Measurements from ENCODE around the gene STRADA. TPM values are rescaled to one million over a fixed set of nuclear protein-coding genes. Genes with fewer than 3 reads are reported as not detected.

The STRADA gene
- polyA plus RNA-seq, 3 donors: 12.5 to 51.9 (median 19.8) TPM

GRCh38 chr17:63685578-63685977 is 56.0 kb downstream of the STRADA start:
- H3K36me3 Mint-ChIP-seq: peaks cover 89 to 100% of the 10 kb centered on the region in 2 donors
- WGBS (ENCODE audit: insufficient coverage): no CpG with 5 or more reads among the region's 3 CpGs

GRCh38 chr17:63685041-63685440 is 56.6 kb downstream of the STRADA start:
- Histone ChIP-seq H3K27ac (ENCODE audit: low read depth in 1 of 2, low read length in 2 of 2) (no peak overlapping the region), H3K27me3 (ENCODE audit: control insufficient read depth in 2 of 2, insufficient read depth in 2 of 2, low read length in 2 of 2) (no peaks in the 10 kb centered on the region), H2AFZ (ENCODE audit: insufficient read depth, low read depth, low read length, poor library complexity, severe bottlenecking) (no peak overlapping the region), H3K4me1 (ENCODE audit: control insufficient read depth in 1 of 2, insufficient read depth in 2 of 2, low read length in 2 of 2) (peaks cover 0 to 13% of the 10 kb centered on the region in 2 donors), H4K20me1 (ENCODE audit: insufficient read depth, low read length) (peaks cover 100% of the 10 kb centered on the region), H3K9me3 (replicated peaks in 1 of 2; ENCODE audit: control insufficient read depth in 1 of 2, insufficient read depth in 1 of 2, low read length in 2 of 2) (no peaks in the 10 kb centered on the region), H3K4me3 (replicated peaks in 1 of 3; ENCODE audit: low read depth in 2 of 3, low read length in 3 of 3) (no peak overlapping the region), H3K36me3 (replicated peaks in 1 of 2; ENCODE audit: control insufficient read depth in 1 of 2, insufficient read depth in 2 of 2, low read length in 2 of 2) (peaks cover 92 to 99% of the 10 kb centered on the region in 2 donors), H3K9ac (ENCODE audit: insufficient read depth, low read length, poor library complexity, severe bottlenecking) (no peak overlapping the region), H3K4me2 (replicated peaks; ENCODE audit: extremely low read depth, low read length, poor library complexity, severe bottlenecking) (no peak overlapping the region), H3K79me2 (ENCODE audit: insufficient read depth, low read length) (peaks cover 17% of the 10 kb centered on the region)
- peaks cover 89 to 100% of the 10 kb centered on the region in 2 donors for H3K36me3 Mint-ChIP-seq
- peaks cover 18% of the 10 kb centered on the region for H3K4me1 Mint-ChIP-seq
- no peak for TF ChIP-seq CTCF (IDR thresholded peaks at IDR 0.05)
- intact Hi-C loops (cut with micrococcal nuclease): no loop called here
- peaks cover 0 to 3% (median 2%) of the 10 kb centered on the region in 3 donors for H3K27me3 Mint-ChIP-seq (ENCODE audit: low read depth in 3 of 3)
- 100% methylated on average over 1 of the region's 2 CpGs for WGBS (ENCODE audit: insufficient coverage)
- H3K9me3 Mint-ChIP-seq: peaks cover 0 to 3% (median 0%) of the 10 kb centered on the region in 7 donors
- H3K27ac Mint-ChIP-seq: peak overlapping the region in 1 of 7 donors; percentile 3
- no peak for DNase-seq
- H3K4me3 Mint-ChIP-seq: no peak overlapping the region

More at GRCh38 chr17:63685578-63685977, 56.0 kb downstream of the STRADA start:
- H3K9me3 Mint-ChIP-seq: peaks cover 0 to 3% (median 0%) of the 10 kb centered on the region in 7 donors
- intact Hi-C loops (cut with micrococcal nuclease): no loop called here
- no peak for DNase-seq
- peak overlapping the region in 3 of 7 donors; percentile 3 to 44 (median 12) for H3K27ac Mint-ChIP-seq
- Histone ChIP-seq H4K20me1 (ENCODE audit: insufficient read depth, low read length) (peaks cover 100% of the 10 kb centered on the region), H3K4me1 (ENCODE audit: control insufficient read depth in 1 of 2, insufficient read depth in 2 of 2, low read length in 2 of 2) (peaks cover 0 to 13% of the 10 kb centered on the region in 2 donors), H3K36me3 (replicated peaks in 1 of 2; ENCODE audit: control insufficient read depth in 1 of 2, insufficient read depth in 2 of 2, low read length in 2 of 2) (peaks cover 92 to 99% of the 10 kb centered on the region in 2 donors), H3K4me2 (replicated peaks; ENCODE audit: extremely low read depth, low read length, poor library complexity, severe bottlenecking) (no peak overlapping the region), H3K27me3 (ENCODE audit: control insufficient read depth in 2 of 2, insufficient read depth in 2 of 2, low read length in 2 of 2) (no peaks in the 10 kb centered on the region), H2AFZ (ENCODE audit: insufficient read depth, low read depth, low read length, poor library complexity, severe bottlenecking) (no peak overlapping the region), H3K9ac (ENCODE audit: insufficient read depth, low read length, poor library complexity, severe bottlenecking) (no peak overlapping the region), H3K79me2 (ENCODE audit: insufficient read depth, low read length) (peaks cover 13% of the 10 kb centered on the region), H3K4me3 (replicated peaks in 1 of 3; ENCODE audit: low read depth in 2 of 3, low read length in 3 of 3) (no peak overlapping the region), H3K27ac (ENCODE audit: low read depth in 1 of 2, low read length in 2 of 2) (no peak overlapping the region), H3K9me3 (replicated peaks in 1 of 2; ENCODE audit: control insufficient read depth in 1 of 2, insufficient read depth in 1 of 2, low read length in 2 of 2) (no peaks in the 10 kb centered on the region)
- TF ChIP-seq CTCF (IDR thresholded peaks at IDR 0.05): no peak
- no peak overlapping the region for H3K4me3 Mint-ChIP-seq
- H3K27me3 Mint-ChIP-seq (ENCODE audit: low read depth in 3 of 3): peaks cover 0 to 3% (median 2%) of the 10 kb centered on the region in 3 donors
- peaks cover 18% of the 10 kb centered on the region for H3K4me1 Mint-ChIP-seq
